Activated B cell treated with CpG ODN at 0.5 μM for 24 hours (primary cell): ENCODE data around the gene CDC6. TPM values are rescaled to one million over a fixed set of nuclear protein-coding genes. Genes with fewer than 3 reads are reported as not detected.
A peak's percentile ranks its signal among the peaks of the same experiment; 100 is the strongest.

ENCODE experiments used
- ATAC-seq: fragments of 200-7000 bp; cut with Tn5 transposase; one replicate; pipeline ENCODE4 v1.10.0; 2021; ENCODE audit warnings: low read depth, mild to moderate bottlenecking, moderate library complexity
- CTCF ChIA-PET: fragments of 350-600 bp; sonication (Branson Sonifier 250); formaldehyde crosslinking; loops from one replicate; lab custom pipeline; 2021; ENCODE audit warnings: antibody characterized with exemption; lab: Charles Lee
- POLR2A ChIA-PET: fragments of 350-600 bp; sonication (Branson Sonifier 250); formaldehyde crosslinking; loops from one replicate; lab custom pipeline; 2021; ENCODE audit warnings: antibody characterized with exemption; lab: Charles Lee
- DNase-seq: peaks from one replicate; pipeline ENCODE4 v3.0.0; 2022
- H3K27ac Mint-ChIP-seq: one replicate; pipeline ENCODE4 v1.8.0; 2020; ENCODE audit warnings: mixed read lengths
- H3K27me3 Mint-ChIP-seq: one replicate; pipeline ENCODE4 v1.8.0; 2021; ENCODE audit warnings: mixed read lengths
- H3K36me3 Mint-ChIP-seq: one replicate; pipeline ENCODE4 v1.8.0; 2021; ENCODE audit warnings: low read depth, mixed read lengths
- H3K4me1 Mint-ChIP-seq: one replicate; pipeline ENCODE4 v1.8.0; 2021; ENCODE audit warnings: mixed read lengths
- H3K4me3 Mint-ChIP-seq: one replicate; pipeline ENCODE4 v1.8.0; 2020; ENCODE audit warnings: mild to moderate bottlenecking, mixed read lengths
- H3K9me3 Mint-ChIP-seq: one replicate; pipeline ENCODE4 v1.8.0; 2020; ENCODE audit warnings: mixed read lengths
- intact Hi-C: fragments of 100-400 bp; cut with micrococcal nuclease; formaldehyde crosslinking; loops from one replicate; pipeline ENCODE4 v1.15.1; 2024
- total RNA-seq: library from RNA; stranded (reverse); gene quantifications from 2 replicates; pipeline ENCODE4 v1.2.3, GENCODE V29; 2022
- TF ChIP-seq, protein P1 (sequence below): fragments of 200-600 bp; IDR thresholded peaks from one replicate; pipeline ENCODE4 v1.8.0; 2022; ENCODE audit warnings: antibody characterized with exemption, mild to moderate bottlenecking

The CDC6 gene
- total RNA-seq, 1 donor from 2014 or later, result 9.7 TPM

DNA sequence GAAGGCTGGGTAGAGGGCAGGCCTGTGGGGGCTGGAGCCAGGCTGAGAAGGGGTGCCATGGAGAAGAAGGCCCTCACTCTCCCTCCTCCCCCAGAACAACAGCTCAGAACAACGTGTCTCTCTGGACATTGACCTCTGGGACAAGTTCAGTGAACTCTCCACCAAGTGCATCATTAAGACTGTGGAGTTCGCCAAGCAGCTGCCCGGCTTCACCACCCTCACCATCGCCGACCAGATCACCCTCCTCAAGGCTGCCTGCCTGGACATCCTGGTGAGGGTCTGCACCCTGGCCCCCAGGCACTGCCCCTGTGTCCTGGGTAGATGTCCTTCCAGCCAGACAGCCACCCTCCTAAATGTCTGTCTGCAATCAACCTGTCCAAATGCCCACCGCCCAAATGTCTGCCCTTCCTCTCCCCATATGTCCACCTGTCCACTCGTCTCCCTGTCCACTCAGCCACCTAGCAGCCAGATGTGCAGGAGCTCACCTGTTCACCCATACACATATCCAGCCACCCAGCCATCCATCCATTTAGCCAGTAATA, 64.6 kb downstream of the CDC6 start:
- Mint-ChIP-seq H3K4me1 (peaks cover 59% of the 10 kb centered on the region), H3K27ac (peak overlapping the region; percentile 54), H3K27me3 (no peaks in the 10 kb centered on the region), H3K4me3 (no peak overlapping the region), H3K9me3 (no peaks in the 10 kb centered on the region), H3K36me3 (peaks cover 67% of the 10 kb centered on the region)
- intact Hi-C loops, result no loop called here
- ChIA-PET CTCF (interaction anchor here (0.7 to 17.0 kb wide), 6 partner anchors 26 to 263 kb away, joined by 3 to 466 read pairs (median 4); partner anchors contain the start of gene RARA), POLR2A (interaction anchor here (0.6 to 5.3 kb wide), 10 partner anchors 26 to 1145 kb away, joined by 3 to 32 read pairs (median 5); no protein-coding TSS in a partner anchor)
- no peak for ATAC-seq
- TF ChIP-seq, protein P1, sequence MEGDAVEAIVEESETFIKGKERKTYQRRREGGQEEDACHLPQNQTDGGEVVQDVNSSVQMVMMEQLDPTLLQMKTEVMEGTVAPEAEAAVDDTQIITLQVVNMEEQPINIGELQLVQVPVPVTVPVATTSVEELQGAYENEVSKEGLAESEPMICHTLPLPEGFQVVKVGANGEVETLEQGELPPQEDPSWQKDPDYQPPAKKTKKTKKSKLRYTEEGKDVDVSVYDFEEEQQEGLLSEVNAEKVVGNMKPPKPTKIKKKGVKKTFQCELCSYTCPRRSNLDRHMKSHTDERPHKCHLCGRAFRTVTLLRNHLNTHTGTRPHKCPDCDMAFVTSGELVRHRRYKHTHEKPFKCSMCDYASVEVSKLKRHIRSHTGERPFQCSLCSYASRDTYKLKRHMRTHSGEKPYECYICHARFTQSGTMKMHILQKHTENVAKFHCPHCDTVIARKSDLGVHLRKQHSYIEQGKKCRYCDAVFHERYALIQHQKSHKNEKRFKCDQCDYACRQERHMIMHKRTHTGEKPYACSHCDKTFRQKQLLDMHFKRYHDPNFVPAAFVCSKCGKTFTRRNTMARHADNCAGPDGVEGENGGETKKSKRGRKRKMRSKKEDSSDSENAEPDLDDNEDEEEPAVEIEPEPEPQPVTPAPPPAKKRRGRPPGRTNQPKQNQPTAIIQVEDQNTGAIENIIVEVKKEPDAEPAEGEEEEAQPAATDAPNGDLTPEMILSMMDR, result no peak
- DNase-seq, result no peak

DNA sequence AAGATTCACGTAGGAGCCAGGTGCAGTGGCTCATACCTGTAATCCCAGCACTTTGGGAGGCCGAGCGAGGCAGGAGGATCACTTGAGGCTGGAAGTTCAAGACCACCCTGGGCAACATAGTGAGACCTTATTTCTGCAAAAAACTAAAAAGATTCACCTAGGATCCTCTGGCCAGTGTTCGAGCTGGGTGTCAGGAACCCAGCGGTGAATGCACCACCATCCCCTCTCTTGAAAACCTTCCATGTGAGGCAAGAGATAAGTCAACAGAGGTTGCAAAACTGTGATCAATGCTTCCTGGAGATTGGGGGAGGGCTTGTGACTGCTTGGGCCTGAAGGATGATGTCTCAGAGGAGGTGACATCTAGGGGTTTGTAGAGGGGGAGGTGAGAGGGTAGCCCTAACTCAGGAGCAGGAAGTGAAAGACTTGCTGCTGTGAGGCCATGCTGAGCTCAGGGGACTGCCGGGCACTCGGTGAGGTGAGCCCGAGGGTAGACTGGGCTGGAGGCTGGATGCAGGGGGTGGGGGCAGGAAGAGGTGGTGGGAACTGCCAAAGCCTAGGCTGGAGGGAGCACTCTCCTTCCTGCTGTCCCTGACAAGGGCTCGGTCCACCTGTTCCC, 65.2 kb downstream of the CDC6 start:
- H3K4me3 Mint-ChIP-seq, result no peak overlapping the region
- peaks cover 67% of the 10 kb centered on the region for H3K36me3 Mint-ChIP-seq
- intact Hi-C loops, result no loop called here
- H3K27ac Mint-ChIP-seq, result peak overlapping the region; percentile 64
- H3K9me3 Mint-ChIP-seq, result no peaks in the 10 kb centered on the region
- no peaks in the 10 kb centered on the region for H3K27me3 Mint-ChIP-seq
- TF ChIP-seq, protein P1, result no peak
- peaks cover 53% of the 10 kb centered on the region for H3K4me1 Mint-ChIP-seq
- CTCF ChIA-PET, result interaction anchor here (1.1 to 17.0 kb wide), 5 partner anchors 27 to 262 kb away, joined by 3 to 466 read pairs (median 4); partner anchors contain the start of gene RARA
- DNase-seq (no peak), ATAC-seq (peak; percentile 57)
- POLR2A ChIA-PET, result interaction anchor here (0.6 to 5.3 kb wide), 8 partner anchors 11 to 1146 kb away, joined by 3 to 32 read pairs (median 5); no protein-coding TSS in a partner anchor

Other genes starting within 250 kb of the CDC6 start
- gene MED24, start 233.5 kb upstream of the CDC6 start, total RNA-seq, result 110 and 127 TPM in 2 replicates
- 5.4 and 5.9 TPM in 2 replicates for gene THRA, start 224.9 kb upstream of the CDC6 start, total RNA-seq
- 5.5 and 6.1 TPM in 2 replicates for gene NR1D1, start 187.3 kb upstream of the CDC6 start, total RNA-seq
- 84.5 and 101 TPM in 2 replicates for gene MSL1, start 165.9 kb upstream of the CDC6 start, total RNA-seq
- gene CASC3, start 147.3 kb upstream of the CDC6 start, total RNA-seq, result 110 and 119 TPM in 2 replicates
- 4.9 and 7.0 TPM in 2 replicates for gene RAPGEFL1, start 110.4 kb upstream of the CDC6 start, total RNA-seq
- gene WIPF2, start 68.6 kb upstream of the CDC6 start, total RNA-seq, result 28.4 and 32.9 TPM in 2 replicates
- 71.2 and 72.5 TPM in 2 replicates for gene RARA, start 21.3 kb downstream of the CDC6 start, total RNA-seq
- not detected in 2 replicates for gene GJD3, start 76.9 kb downstream of the CDC6 start, total RNA-seq
- gene TOP2A, start 130.0 kb downstream of the CDC6 start, total RNA-seq, result 5.3 and 6.6 TPM in 2 replicates
- 17.2 and 18.0 TPM in 2 replicates for gene IGFBP4, start 155.6 kb downstream of the CDC6 start, total RNA-seq
- gene TNS4, start 213.7 kb downstream of the CDC6 start, total RNA-seq, result 0.18 TPM in 1 of 2 replicates, not detected in the other